Measurements from ENCODE around the gene TTC28. TPM values are rescaled to one million over a fixed set of nuclear protein-coding genes. Genes with fewer than 3 reads are reported as not detected.

Gene TTC28
- total and polyA plus RNA-seq, 11 donors, result 5.1 to 34.9 (median 21.8) TPM

DNA sequence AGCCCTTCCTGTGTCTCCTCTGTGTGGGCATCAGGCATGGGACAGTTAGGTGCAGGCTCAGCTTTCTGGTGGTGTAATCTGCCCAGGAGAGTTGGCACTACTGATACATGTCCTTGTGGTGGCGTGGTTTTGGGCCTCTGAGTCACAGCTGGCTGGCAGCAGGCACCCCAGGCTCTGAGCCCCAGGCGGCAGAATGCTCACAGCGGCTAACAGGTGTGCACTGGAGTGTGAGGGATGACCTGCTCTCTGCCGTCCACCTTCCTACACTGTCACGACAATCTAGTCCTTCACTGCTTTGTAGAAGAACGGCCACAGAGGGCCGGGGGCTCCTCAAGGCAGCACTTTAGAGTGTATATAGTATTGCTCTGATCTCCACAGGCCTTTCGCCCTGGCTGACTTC, 660.3 kb downstream of the TTC28 start:
- TF ChIP-seq, protein P1, sequence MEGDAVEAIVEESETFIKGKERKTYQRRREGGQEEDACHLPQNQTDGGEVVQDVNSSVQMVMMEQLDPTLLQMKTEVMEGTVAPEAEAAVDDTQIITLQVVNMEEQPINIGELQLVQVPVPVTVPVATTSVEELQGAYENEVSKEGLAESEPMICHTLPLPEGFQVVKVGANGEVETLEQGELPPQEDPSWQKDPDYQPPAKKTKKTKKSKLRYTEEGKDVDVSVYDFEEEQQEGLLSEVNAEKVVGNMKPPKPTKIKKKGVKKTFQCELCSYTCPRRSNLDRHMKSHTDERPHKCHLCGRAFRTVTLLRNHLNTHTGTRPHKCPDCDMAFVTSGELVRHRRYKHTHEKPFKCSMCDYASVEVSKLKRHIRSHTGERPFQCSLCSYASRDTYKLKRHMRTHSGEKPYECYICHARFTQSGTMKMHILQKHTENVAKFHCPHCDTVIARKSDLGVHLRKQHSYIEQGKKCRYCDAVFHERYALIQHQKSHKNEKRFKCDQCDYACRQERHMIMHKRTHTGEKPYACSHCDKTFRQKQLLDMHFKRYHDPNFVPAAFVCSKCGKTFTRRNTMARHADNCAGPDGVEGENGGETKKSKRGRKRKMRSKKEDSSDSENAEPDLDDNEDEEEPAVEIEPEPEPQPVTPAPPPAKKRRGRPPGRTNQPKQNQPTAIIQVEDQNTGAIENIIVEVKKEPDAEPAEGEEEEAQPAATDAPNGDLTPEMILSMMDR (IDR thresholded peaks at IDR 0.05), result no peak
- TF ChIP-seq POLR2A (IDR thresholded peaks at IDR 0.05), result no peak
- H3K4me3 ChIP-seq, result no peak overlapping the region
- H3K27me3 ChIP-seq, result no peaks in the 10 kb centered on the region
- peak in 2 of 5 donors; percentile 17 to 18 for DNase-seq
- H3K27ac ChIP-seq, result no peak overlapping the region
- H3K9me3 ChIP-seq, result no peaks in the 10 kb centered on the region
- WGBS, 4 donors, result 79 to 92% (median 92%) methylated on average over 6 to 8 of the region's 8 CpGs
- H3K36me3 ChIP-seq, result peaks cover 0 to 3% (median 0%) of the 10 kb centered on the region in 9 donors
- intact Hi-C loops (cut with DNase I), result loop anchor here in 3 of 10 donors (10.0 kb wide), 3 partner anchors 425 to 1345 kb away; no protein-coding TSS in a partner anchor
- peaks cover 0 to 41% (median 13%) of the 10 kb centered on the region in 12 donors for H3K4me1 ChIP-seq
- no peak for ATAC-seq

DNA sequence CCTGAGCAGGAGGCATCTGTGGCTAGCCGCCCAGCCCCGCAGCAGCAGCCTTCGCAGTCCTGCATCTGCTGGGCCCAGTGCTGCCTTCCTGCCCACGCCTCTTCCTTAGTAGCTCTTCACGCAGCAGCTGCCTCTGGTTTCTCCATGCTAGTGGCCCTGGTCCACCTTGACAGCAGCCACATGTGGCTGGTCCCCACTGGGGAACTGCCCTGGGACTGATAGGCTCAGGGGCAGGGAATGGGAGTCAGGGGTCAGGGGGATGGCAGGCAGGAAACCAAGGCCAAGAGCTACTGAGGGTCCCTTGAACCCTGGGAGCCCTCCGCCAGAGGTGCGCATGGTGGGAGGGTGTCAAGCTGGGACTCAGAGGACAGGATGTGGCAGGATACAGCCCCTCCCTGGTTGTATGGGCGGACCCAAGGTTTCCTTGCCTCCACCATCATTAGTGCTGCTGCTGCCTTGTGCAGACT, 661.1 kb downstream of the TTC28 start:
- ATAC-seq, result no peak

DNA sequence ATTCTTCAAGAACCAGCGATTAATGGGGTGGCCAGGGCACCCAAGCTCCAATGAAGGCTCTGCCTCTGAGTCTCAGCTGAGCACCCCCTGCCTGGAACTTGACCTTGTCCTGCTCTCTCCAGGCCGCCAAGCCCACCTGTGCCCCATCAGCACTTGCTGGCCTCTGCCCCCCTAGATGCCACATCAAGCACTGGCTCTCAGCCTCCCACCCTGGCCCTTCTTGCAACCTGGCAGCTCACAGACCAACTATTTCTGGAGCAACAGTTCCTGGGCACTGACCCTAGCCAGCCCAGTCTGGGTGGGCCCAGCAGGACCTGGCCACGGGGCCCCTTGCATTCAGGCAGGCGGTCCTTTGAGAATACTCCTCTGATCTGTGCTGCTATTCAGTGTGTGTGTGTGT, 661.8 kb downstream of the TTC28 start:
- WGBS, 4 donors, result 87 to 100% (median 93%) methylated on average over 4 of the region's 4 CpGs
- no peaks in the 10 kb centered on the region for H3K9me3 ChIP-seq
- ATAC-seq (no peak), DNase-seq (peak in 3 of 5 donors; percentile 12 to 47 (median 19))
- H3K27me3 ChIP-seq, result no peaks in the 10 kb centered on the region
- peaks cover 0 to 34% (median 13%) of the 10 kb centered on the region in 12 donors for H3K4me1 ChIP-seq
- TF ChIP-seq POLR2A (IDR thresholded peaks at IDR 0.05), result no peak
- TF ChIP-seq, protein P1 (IDR thresholded peaks at IDR 0.05), result no peak
- no peak overlapping the region for H3K4me3 ChIP-seq
- no peak overlapping the region for H3K27ac ChIP-seq
- intact Hi-C loops (cut with DNase I), result loop anchor here in 3 of 10 donors (10.0 kb wide), 3 partner anchors 427 to 1343 kb away; no protein-coding TSS in a partner anchor
- H3K36me3 ChIP-seq, result peaks cover 0 to 18% (median 12%) of the 10 kb centered on the region in 9 donors

More for the DNA sequence above, 661.1 kb downstream of the TTC28 start:
- H3K4me3 ChIP-seq, result no peak overlapping the region
- peaks cover 0 to 12% (median 6%) of the 10 kb centered on the region in 9 donors for H3K36me3 ChIP-seq
- peak in 2 of 5 donors; percentile 13 to 16 for DNase-seq
- H3K27me3 ChIP-seq, result no peaks in the 10 kb centered on the region
- H3K9me3 ChIP-seq, result no peaks in the 10 kb centered on the region
- intact Hi-C loops (cut with DNase I), result loop anchor here in 3 of 10 donors (10.0 kb wide), 3 partner anchors 426 to 1344 kb away; no protein-coding TSS in a partner anchor
- peaks cover 0 to 34% (median 13%) of the 10 kb centered on the region in 12 donors for H3K4me1 ChIP-seq
- WGBS, 4 donors, result 89 to 93% (median 91%) methylated on average over 5 to 8 of the region's 8 CpGs
- no peak overlapping the region for H3K27ac ChIP-seq
- TF ChIP-seq, protein P1 (IDR thresholded peaks at IDR 0.05), result no peak
- TF ChIP-seq POLR2A (IDR thresholded peaks at IDR 0.05), result no peak

DNA sequence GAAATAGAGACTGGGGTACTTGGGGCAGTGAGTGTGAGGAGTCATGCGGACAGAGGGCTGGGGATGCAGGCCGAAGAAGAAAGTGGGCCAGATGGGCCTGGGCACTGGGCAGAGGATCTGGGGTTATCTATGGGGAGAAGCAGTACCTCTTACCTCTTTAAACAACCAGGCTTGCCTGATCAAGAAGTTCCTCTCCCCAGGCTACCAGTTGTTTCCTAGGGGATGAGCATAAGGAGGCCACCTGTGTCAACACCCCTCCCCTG, 662.2 kb downstream of the TTC28 start:
- WGBS, 4 donors, result 96 to 100% (median 97%) methylated on average over 2 of the region's 2 CpGs
- Histone ChIP-seq H3K27ac (no peak overlapping the region), H3K36me3 (peaks cover 0 to 22% (median 13%) of the 10 kb centered on the region in 9 donors), H3K9me3 (no peaks in the 10 kb centered on the region), H3K27me3 (no peaks in the 10 kb centered on the region), H3K4me3 (no peak overlapping the region), H3K4me1 (peaks cover 0 to 34% (median 13%) of the 10 kb centered on the region in 12 donors)
- intact Hi-C loops (cut with DNase I), result loop anchor here in 3 of 10 donors (10.0 kb wide), 3 partner anchors 427 to 1343 kb away; no protein-coding TSS in a partner anchor
- ATAC-seq (no peak), DNase-seq (peak in 1 of 5 donors; percentile 8)
- no peak for TF ChIP-seq POLR2A (IDR thresholded peaks at IDR 0.05)
- TF ChIP-seq, protein P1 (IDR thresholded peaks at IDR 0.05), result no peak

Data from heart left ventricle (tissue), 16 donors.